ENCODE data around the gene HOXA6. TPM values are rescaled to one million over a fixed set of nuclear protein-coding genes. Genes with fewer than 3 reads are reported as not detected.

HOXA6 gene
- total RNA-seq, 1 experiment from 2014 or later = not detected

GRCh38 chr7:27183682-27184336 is 36.2 kb upstream of the HOXA6 start:
- Mint-ChIP-seq H3K4me1 (peaks cover 20 to 51% of the 10 kb centered on the region in 2 experiments), H3K9me3 (peaks cover 2 to 25% of the 10 kb centered on the region in 2 experiments; a peak in 2 of 5 replicates), H3K27me3 (ENCODE audit: low read depth) (peaks cover 100% of the 10 kb centered on the region), H3K4me3 (peak overlapping the region in 1 of 2 experiments; percentile 63; a peak in 3 of 5 replicates), H3K27ac (no peak overlapping the region), H3K36me3 (ENCODE audit: insufficient read depth in 1 of 3, low read depth in 3 of 3) (peaks cover 0 to 2% (median 0%) of the 10 kb centered on the region in 3 experiments; a peak in 4 of 7 replicates)
- Histone ChIP-seq H2BK5ac (ENCODE audit: insufficient read length, low read length) (no peak overlapping the region), H3K4me1 (ENCODE audit: insufficient read depth, low read length) (no peaks in the 10 kb centered on the region), H3K56ac (ENCODE audit: insufficient read length, low read depth, low read length) (no peak overlapping the region), H2BK20ac (ENCODE audit: low read depth, low read length, poor library complexity, severe bottlenecking) (no peak overlapping the region), H3K4me2 (ENCODE audit: insufficient read depth, insufficient read length, low read length) (no peak overlapping the region), H2BK120ac (ENCODE audit: low read depth, low read length, poor library complexity, severe bottlenecking) (no peak overlapping the region), H3K23ac (ENCODE audit: insufficient read length, low read depth, low read length) (no peak overlapping the region), H3T11ph (ENCODE audit: low read length) (no peak overlapping the region), H4K91ac (ENCODE audit: insufficient read length, low read depth, low read length) (no peak overlapping the region), H4K8ac (replicated peaks; ENCODE audit: insufficient read length, low read depth, low read length) (no peak overlapping the region), H3K27ac (ENCODE audit: insufficient read length, low read depth, low read length) (no peak overlapping the region), H3K79me1 (ENCODE audit: insufficient read depth, low read depth, low read length, poor library complexity, severe bottlenecking) (no peaks in the 10 kb centered on the region), H2AFZ (ENCODE audit: low read length) (no peak overlapping the region), H3K9me3 (ENCODE audit: control insufficient read depth, low read depth, low read length) (no peaks in the 10 kb centered on the region), H3K4ac (ENCODE audit: low read depth, low read length) (no peak overlapping the region), H2BK15ac (ENCODE audit: low read depth, low read length) (no peak overlapping the region), H3K18ac (ENCODE audit: insufficient read length, low read depth, low read length) (no peak overlapping the region), H3K79me2 (ENCODE audit: insufficient read depth, low read length) (no peaks in the 10 kb centered on the region), H3K14ac (ENCODE audit: insufficient read depth, low read length) (no peak overlapping the region), H4K5ac (ENCODE audit: insufficient read length, low read depth, low read length) (no peak overlapping the region), H3K9ac (ENCODE audit: extremely low read depth, insufficient read length, low read length) (no peak overlapping the region), H3K27me3 (ENCODE audit: insufficient read depth, low read length) (peaks cover 96% of the 10 kb centered on the region), H3K23me2 (ENCODE audit: insufficient read length, low read depth, low read length, poor library complexity, severe bottlenecking) (no peaks in the 10 kb centered on the region), H4K20me1 (ENCODE audit: control insufficient read depth, insufficient read depth, insufficient read length) (no peaks in the 10 kb centered on the region), H2BK12ac (ENCODE audit: insufficient read length, low read depth, low read length) (no peak overlapping the region), H2AK5ac (ENCODE audit: insufficient read length, low read length) (no peak overlapping the region)
- DNase-seq = peak; percentile 29
- TF ChIP-seq CTCF (conservative IDR thresholded peaks at IDR 0.05) = no peak
- WGBS (ENCODE audit: extremely low coverage, insufficient read length, low lambda C conversion rate) = no CpG with 5 or more reads among the region's 30 CpGs

All from H9 (cell line).